Central memory CD8-positive, alpha-beta T cell (primary cell): ENCODE results near the gene REG4.

Experiments
- ATAC-seq: fragments of 150-1000 bp; cut with Tn5 transposase; replicated peaks from 2 replicates; pipeline ENCODE4 v1.10.0; 2022; ENCODE audit warnings: mild to moderate bottlenecking, moderate FRiP score, moderate number of reproducible peaks; ENCODE audit not compliant: poor library complexity, severe bottlenecking; ENCODE audit errors: extremely low read depth
- DNase-seq, 2 donors: peaks; one replicate each; pipeline ENCODE4 v3.0.0; 2021; ENCODE audit warnings: low spot score in 2 of 2
- H3K27ac Mint-ChIP-seq: one replicate; pipeline ENCODE4 v1.8.0; 2022; ENCODE audit warnings: low read depth, mild to moderate bottlenecking, moderate library complexity, mixed read lengths
- H3K27me3 Mint-ChIP-seq: one replicate; pipeline ENCODE4 v1.8.0; 2022; ENCODE audit warnings: mixed read lengths
- H3K36me3 Mint-ChIP-seq: one replicate; pipeline ENCODE4 v1.8.0; 2022; ENCODE audit warnings: mild to moderate bottlenecking, moderate library complexity, mixed read lengths; ENCODE audit not compliant: insufficient read depth
- H3K4me1 Mint-ChIP-seq: one replicate; pipeline ENCODE4 v1.8.0; 2022; ENCODE audit warnings: mixed read lengths
- H3K4me3 Mint-ChIP-seq: one replicate; pipeline ENCODE4 v1.8.0; 2022; ENCODE audit warnings: mild to moderate bottlenecking, moderate library complexity, mixed read lengths
- H3K9me3 Mint-ChIP-seq: one replicate; pipeline ENCODE4 v1.8.0; 2022; ENCODE audit warnings: mixed read lengths

The REG4 gene

GRCh38 chr1:119828266-119828665 lies 17.0 kb upstream of the REG4 start:
- Mint-ChIP-seq H3K36me3 (no peaks in the 10 kb centered on the region), H3K9me3 (no peaks in the 10 kb centered on the region), H3K4me1 (no peaks in the 10 kb centered on the region), H3K27ac (no peak overlapping the region), H3K27me3 (peaks cover 52% of the 10 kb centered on the region), H3K4me3 (no peak overlapping the region)
- DNase-seq (no peak), ATAC-seq (no peak)

- ATAC-seq (no peak), DNase-seq (no peak)
- Mint-ChIP-seq H3K36me3 (no peaks in the 10 kb centered on the region), H3K4me3 (no peak overlapping the region), H3K27me3 (peaks cover 52% of the 10 kb centered on the region), H3K27ac (no peak overlapping the region), H3K4me1 (no peaks in the 10 kb centered on the region), H3K9me3 (no peaks in the 10 kb centered on the region)
Measured at GRCh38 chr1:119827010-119827409, 15.8 kb upstream of the REG4 start.

- H3K27me3 Mint-ChIP-seq = peaks cover 44% of the 10 kb centered on the region
- H3K27ac Mint-ChIP-seq = no peak overlapping the region
- ATAC-seq (no peak), DNase-seq (no peak)
- no peaks in the 10 kb centered on the region for H3K36me3 Mint-ChIP-seq
- H3K4me3 Mint-ChIP-seq = no peak overlapping the region
- H3K9me3 Mint-ChIP-seq = no peaks in the 10 kb centered on the region
- no peaks in the 10 kb centered on the region for H3K4me1 Mint-ChIP-seq
Measured at GRCh38 chr1:119822406-119822805, 11.1 kb upstream of the REG4 start.

- no peak overlapping the region for H3K4me3 Mint-ChIP-seq
- DNase-seq = no peak
- H3K27me3 Mint-ChIP-seq = peaks cover 37% of the 10 kb centered on the region
- ATAC-seq = no peak
- H3K36me3 Mint-ChIP-seq = no peaks in the 10 kb centered on the region
- no peaks in the 10 kb centered on the region for H3K9me3 Mint-ChIP-seq
- peaks cover 5% of the 10 kb centered on the region for H3K4me1 Mint-ChIP-seq
- no peak overlapping the region for H3K27ac Mint-ChIP-seq
Measured at GRCh38 chr1:119818181-119818580, 6.9 kb upstream of the REG4 start.

- H3K4me1 Mint-ChIP-seq = peaks cover 5% of the 10 kb centered on the region
- H3K9me3 Mint-ChIP-seq = no peaks in the 10 kb centered on the region
- H3K27me3 Mint-ChIP-seq = peaks cover 20% of the 10 kb centered on the region
- H3K4me3 Mint-ChIP-seq = no peak overlapping the region
- no peak for ATAC-seq
- H3K36me3 Mint-ChIP-seq = no peaks in the 10 kb centered on the region
- H3K27ac Mint-ChIP-seq = no peak overlapping the region
- no peak for DNase-seq
Measured at GRCh38 chr1:119816407-119816806, 5.1 kb upstream of the REG4 start.

GRCh38 chr1:119815928-119816327 lies 4.7 kb upstream of the REG4 start:
- H3K4me3 Mint-ChIP-seq = no peak overlapping the region

GRCh38 chr1:119815361-119815760 lies 4.1 kb upstream of the REG4 start:
- Mint-ChIP-seq H3K4me1 (peaks cover 5% of the 10 kb centered on the region), H3K27me3 (peaks cover 12% of the 10 kb centered on the region), H3K4me3 (no peak overlapping the region), H3K9me3 (no peaks in the 10 kb centered on the region), H3K36me3 (no peaks in the 10 kb centered on the region), H3K27ac (no peak overlapping the region)
- DNase-seq (no peak), ATAC-seq (no peak)

More at GRCh38 chr1:119815928-119816327, 4.7 kb upstream of the REG4 start:
- Mint-ChIP-seq H3K4me1 (peaks cover 5% of the 10 kb centered on the region), H3K9me3 (no peaks in the 10 kb centered on the region), H3K27ac (no peak overlapping the region), H3K36me3 (no peaks in the 10 kb centered on the region), H3K27me3 (peaks cover 15% of the 10 kb centered on the region)
- no peak for ATAC-seq
- no peak for DNase-seq

GRCh38 chr1:119814288-119814687 lies 3.0 kb upstream of the REG4 start:
- Mint-ChIP-seq H3K4me1 (peaks cover 5% of the 10 kb centered on the region), H3K27ac (no peak overlapping the region), H3K27me3 (peaks cover 12% of the 10 kb centered on the region), H3K9me3 (no peaks in the 10 kb centered on the region), H3K4me3 (no peak overlapping the region), H3K36me3 (no peaks in the 10 kb centered on the region)
- no peak for DNase-seq
- ATAC-seq = no peak

GRCh38 chr1:119811985-119812557 lies 811 bp upstream of the REG4 start:
- Mint-ChIP-seq H3K27ac (no peak overlapping the region), H3K9me3 (no peaks in the 10 kb centered on the region), H3K4me1 (peaks cover 5% of the 10 kb centered on the region), H3K27me3 (peaks cover 28% of the 10 kb centered on the region), H3K4me3 (no peak overlapping the region), H3K36me3 (no peaks in the 10 kb centered on the region)
- DNase-seq (no peak), ATAC-seq (no peak)

GRCh38 chr1:119808972-119809550 lies 2.2 kb downstream of the REG4 start:
- Mint-ChIP-seq H3K27me3 (peaks cover 33% of the 10 kb centered on the region), H3K4me3 (no peak overlapping the region), H3K27ac (no peak overlapping the region), H3K9me3 (no peaks in the 10 kb centered on the region), H3K4me1 (no peaks in the 10 kb centered on the region), H3K36me3 (no peaks in the 10 kb centered on the region)
- DNase-seq (peak; percentile 16 to 38), ATAC-seq (peak; percentile 56)

GRCh38 chr1:119808491-119808890 lies 2.8 kb downstream of the REG4 start:
- Mint-ChIP-seq H3K4me3 (no peak overlapping the region), H3K4me1 (no peaks in the 10 kb centered on the region), H3K27ac (no peak overlapping the region), H3K27me3 (peaks cover 33% of the 10 kb centered on the region), H3K9me3 (no peaks in the 10 kb centered on the region), H3K36me3 (no peaks in the 10 kb centered on the region)
- DNase-seq = no peak
- ATAC-seq = no peak

GRCh38 chr1:119806489-119806888 lies 4.8 kb downstream of the REG4 start:
- ATAC-seq (no peak), DNase-seq (no peak)
- Mint-ChIP-seq H3K9me3 (no peaks in the 10 kb centered on the region), H3K4me3 (no peak overlapping the region), H3K27me3 (peaks cover 33% of the 10 kb centered on the region), H3K36me3 (no peaks in the 10 kb centered on the region), H3K4me1 (no peaks in the 10 kb centered on the region), H3K27ac (no peak overlapping the region)

- no peaks in the 10 kb centered on the region for H3K9me3 Mint-ChIP-seq
- no peak overlapping the region for H3K27ac Mint-ChIP-seq
- H3K27me3 Mint-ChIP-seq = peaks cover 33% of the 10 kb centered on the region
Measured at GRCh38 chr1:119805746-119806145, 5.5 kb downstream of the REG4 start.

More at GRCh38 chr1:119805746-119806145, 5.5 kb downstream of the REG4 start:
- DNase-seq (no peak), ATAC-seq (no peak)
- Mint-ChIP-seq H3K4me1 (no peaks in the 10 kb centered on the region), H3K36me3 (no peaks in the 10 kb centered on the region), H3K4me3 (no peak overlapping the region)
